Thyroid gland (tissue), 4 donors: ENCODE results near the gene LRP4.

Experiments used
- CTCF ChIP-seq, 6 experiments: fragments of 200-600 bp in 3 of 6; fragments of 450-650 bp in 3 of 6; sonication (generic) in 3 of 6; IDR thresholded peaks; one replicate each; pipeline ENCODE4 v1.5.1; 2016 to 2019; ENCODE audit warnings: antibody characterized with exemption in 6 of 6, mild to moderate bottlenecking in 2 of 6, inconsistent platforms in 1 of 6, moderate library complexity in 1 of 6
- POLR2A ChIP-seq, 2 donors: fragments of 450-650 bp; IDR thresholded peaks; one replicate each; pipeline ENCODE4 v1.6.1; 2017; ENCODE audit warnings: antibody characterized with exemption in 2 of 2, mild to moderate bottlenecking in 2 of 2, moderate library complexity in 1 of 2

GRCh38 chr11:46894961-46895360 lies 23.4 kb downstream of the LRP4 start:
- no peak for TF ChIP-seq CTCF (IDR thresholded peaks at IDR 0.05)
- no peak for TF ChIP-seq POLR2A (IDR thresholded peaks at IDR 0.05)
